AG08395 (cell line): Measurements from ENCODE around the gene NLGN3.

Experiments
- DNase-seq: peaks from one replicate; pipeline ENCODE4 v3.0.0; 2012; ENCODE audit warnings: mixed read lengths, low spot score

NLGN3 gene

GRCh38 chrX:71118032-71118984 lies 26.3 kb upstream of the NLGN3 start, which contains the start of gene MED12:
MED12 (plus strand) TSS chrX:71118596; CDS start chrX:71118755, 159 bp downstream.
- peak; percentile 82 for DNase-seq

GRCh38 chrX:71118985-71119535 lies 25.6 kb upstream of the NLGN3 start:
- DNase-seq, result no peak

GRCh38 chrX:71128166-71128833 lies 16.3 kb upstream of the NLGN3 start:
- no peak for DNase-seq

GRCh38 chrX:71128915-71129765 lies 15.5 kb upstream of the NLGN3 start:
- DNase-seq, result peak; percentile 68

GRCh38 chrX:71131510-71131909 lies 13.1 kb upstream of the NLGN3 start:
- DNase-seq, result no peak

- no peak for DNase-seq
Observed at GRCh38 chrX:71140440-71140839, 4.2 kb upstream of the NLGN3 start.

GRCh38 chrX:71143508-71143907 lies 1.1 kb upstream of the NLGN3 start:
- DNase-seq, result peak; percentile 40

- no peak for DNase-seq
Observed at GRCh38 chrX:71147496-71148277, 3.0 kb downstream of the NLGN3 start.

- DNase-seq, result no peak
Observed at GRCh38 chrX:71148278-71148663, 3.6 kb downstream of the NLGN3 start.

- DNase-seq, result no peak
Observed at GRCh38 chrX:71151366-71151765, 6.7 kb downstream of the NLGN3 start.

- no peak for DNase-seq
Observed at GRCh38 chrX:71154196-71154595, 9.6 kb downstream of the NLGN3 start.

- no peak for DNase-seq
Observed at GRCh38 chrX:71154641-71155040, 10.0 kb downstream of the NLGN3 start.

- no peak for DNase-seq
Observed at GRCh38 chrX:71158603-71159002, 14.0 kb downstream of the NLGN3 start.

- DNase-seq, result no peak
Observed at GRCh38 chrX:71159335-71159734, 14.7 kb downstream of the NLGN3 start.

- no peak for DNase-seq
Observed at GRCh38 chrX:71160475-71160874, 15.8 kb downstream of the NLGN3 start.

GRCh38 chrX:71162981-71163380 lies 18.3 kb downstream of the NLGN3 start:
- no peak for DNase-seq

GRCh38 chrX:71164071-71164470 lies 19.4 kb downstream of the NLGN3 start:
- DNase-seq, result no peak

- DNase-seq, result no peak
Observed at GRCh38 chrX:71166461-71166860, 21.8 kb downstream of the NLGN3 start.

GRCh38 chrX:71167031-71167781 lies 22.6 kb downstream of the NLGN3 start:
- no peak for DNase-seq

- no peak for DNase-seq
Observed at GRCh38 chrX:71168134-71168533, 23.5 kb downstream of the NLGN3 start.
